NB4 (cell line): ENCODE data around the gene ASCC3.
"Not testable (repeated sequence)": the region's sequence is repeated elsewhere in the genome, so short reads cannot be mapped to it uniquely, and the experiment has no call there.

Experiments used
- DNase-seq: peaks from one replicate; pipeline ENCODE4 v3.0.0; 2010; ENCODE audit warnings: low read depth
- H3K4me3 ChIP-seq: one replicate; pipeline ENCODE4 v1.5.1; 2011; ENCODE audit warnings: mild to moderate bottlenecking, low read depth, low read length, moderate library complexity
- MYC ChIP-seq: IDR thresholded peaks from 2 replicates; pipeline ENCODE4 v1.6.1; 2011; ENCODE audit warnings: low read depth, low read length
- POLR2A ChIP-seq: IDR thresholded peaks from 2 replicates; pipeline ENCODE4 v1.6.1; 2011; ENCODE audit warnings: mild to moderate bottlenecking; ENCODE audit not compliant: insufficient read length; ENCODE audit errors: extremely low read depth
- TF ChIP-seq, protein P1 (sequence below): IDR thresholded peaks from one replicate; pipeline ENCODE4 v1.5.1; 2012; ENCODE audit warnings: low read depth, low read length
- TF ChIP-seq, protein P2 (sequence below): IDR thresholded peaks from 2 replicates; pipeline ENCODE4 v1.6.1; 2011; ENCODE audit warnings: low read depth, low read length

The ASCC3 gene

DNA sequence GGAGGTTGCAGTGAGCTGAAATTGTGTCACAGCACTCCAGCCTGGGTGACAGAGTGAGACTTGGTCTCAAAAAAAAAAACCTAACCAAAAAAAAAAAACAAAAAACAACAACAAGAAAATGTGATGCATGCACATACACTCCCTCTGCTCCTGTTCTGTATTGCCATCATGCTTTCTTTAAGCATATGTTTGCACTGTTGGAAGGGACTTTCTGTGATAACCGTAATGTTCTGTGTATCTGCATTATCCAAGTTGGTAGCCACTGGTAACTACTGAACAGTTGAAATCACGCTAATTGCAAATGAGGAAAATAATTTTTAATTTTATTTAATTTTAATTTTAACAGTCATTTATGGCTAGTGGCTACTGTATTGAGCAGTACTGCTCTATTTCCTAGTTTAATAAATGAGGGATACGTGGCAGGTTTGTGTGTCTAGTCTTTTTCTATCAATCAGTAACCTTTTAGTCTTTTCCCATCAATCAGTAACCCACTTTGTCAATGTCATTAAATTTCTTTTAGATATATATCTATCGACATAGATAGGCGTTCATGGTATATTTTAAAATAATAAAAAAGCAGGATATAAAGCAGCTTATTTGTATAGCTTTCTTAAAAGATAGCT, 135.6 kb downstream of the ASCC3 start:
- H3K4me3 ChIP-seq, result no peak overlapping the region
- no peak for DNase-seq
- TF ChIP-seq, protein P1, sequence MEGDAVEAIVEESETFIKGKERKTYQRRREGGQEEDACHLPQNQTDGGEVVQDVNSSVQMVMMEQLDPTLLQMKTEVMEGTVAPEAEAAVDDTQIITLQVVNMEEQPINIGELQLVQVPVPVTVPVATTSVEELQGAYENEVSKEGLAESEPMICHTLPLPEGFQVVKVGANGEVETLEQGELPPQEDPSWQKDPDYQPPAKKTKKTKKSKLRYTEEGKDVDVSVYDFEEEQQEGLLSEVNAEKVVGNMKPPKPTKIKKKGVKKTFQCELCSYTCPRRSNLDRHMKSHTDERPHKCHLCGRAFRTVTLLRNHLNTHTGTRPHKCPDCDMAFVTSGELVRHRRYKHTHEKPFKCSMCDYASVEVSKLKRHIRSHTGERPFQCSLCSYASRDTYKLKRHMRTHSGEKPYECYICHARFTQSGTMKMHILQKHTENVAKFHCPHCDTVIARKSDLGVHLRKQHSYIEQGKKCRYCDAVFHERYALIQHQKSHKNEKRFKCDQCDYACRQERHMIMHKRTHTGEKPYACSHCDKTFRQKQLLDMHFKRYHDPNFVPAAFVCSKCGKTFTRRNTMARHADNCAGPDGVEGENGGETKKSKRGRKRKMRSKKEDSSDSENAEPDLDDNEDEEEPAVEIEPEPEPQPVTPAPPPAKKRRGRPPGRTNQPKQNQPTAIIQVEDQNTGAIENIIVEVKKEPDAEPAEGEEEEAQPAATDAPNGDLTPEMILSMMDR, result no peak

DNA sequence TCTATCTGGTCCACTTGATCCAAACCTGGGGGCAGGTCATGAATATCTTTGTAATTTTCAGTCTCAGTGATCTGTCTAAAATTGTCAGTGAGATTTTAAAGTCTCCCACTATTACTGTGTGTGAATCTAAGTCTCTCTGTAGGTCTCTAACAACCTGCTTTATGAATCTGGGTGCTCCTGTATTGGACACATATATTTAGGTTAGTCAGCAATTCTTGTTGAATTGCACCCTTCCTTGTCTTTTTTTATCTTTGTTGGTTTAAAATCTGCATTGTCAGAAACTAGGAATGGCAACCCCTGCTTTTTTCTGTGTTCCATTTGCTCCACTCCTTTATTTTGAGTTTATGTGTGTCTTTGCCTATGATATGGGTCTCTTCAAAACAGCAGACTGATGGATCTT, 140.7 kb downstream of the ASCC3 start:
- no peak overlapping the region for H3K4me3 ChIP-seq
- DNase-seq, result no peak
- TF ChIP-seq, protein P2, sequence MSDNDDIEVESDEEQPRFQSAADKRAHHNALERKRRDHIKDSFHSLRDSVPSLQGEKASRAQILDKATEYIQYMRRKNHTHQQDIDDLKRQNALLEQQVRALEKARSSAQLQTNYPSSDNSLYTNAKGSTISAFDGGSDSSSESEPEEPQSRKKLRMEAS, result no peak
- no peak for TF ChIP-seq MYC
- TF ChIP-seq POLR2A, result no peak
- TF ChIP-seq, protein P1, result no peak

DNA sequence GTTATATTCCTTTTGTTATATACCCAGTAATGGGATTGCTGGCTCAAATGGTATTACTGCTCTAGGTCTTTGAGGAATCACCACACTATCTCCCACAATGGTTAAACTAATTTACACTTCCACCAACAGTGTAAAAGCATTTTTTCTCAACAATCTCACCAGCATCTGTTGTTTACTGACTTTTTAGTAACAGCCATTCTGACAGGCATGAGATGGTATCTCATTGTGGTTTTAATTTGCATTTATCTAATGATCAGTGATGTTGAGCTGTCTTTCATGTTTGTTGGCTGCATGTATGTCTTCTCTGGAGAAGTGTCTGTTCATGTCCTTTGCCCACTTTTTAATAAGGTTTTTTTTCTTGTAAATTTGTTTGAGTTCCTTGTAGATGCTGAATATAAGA, 143.4 kb downstream of the ASCC3 start:
- DNase-seq, H3K4me3 ChIP-seq: not testable (repeated sequence)

DNA sequence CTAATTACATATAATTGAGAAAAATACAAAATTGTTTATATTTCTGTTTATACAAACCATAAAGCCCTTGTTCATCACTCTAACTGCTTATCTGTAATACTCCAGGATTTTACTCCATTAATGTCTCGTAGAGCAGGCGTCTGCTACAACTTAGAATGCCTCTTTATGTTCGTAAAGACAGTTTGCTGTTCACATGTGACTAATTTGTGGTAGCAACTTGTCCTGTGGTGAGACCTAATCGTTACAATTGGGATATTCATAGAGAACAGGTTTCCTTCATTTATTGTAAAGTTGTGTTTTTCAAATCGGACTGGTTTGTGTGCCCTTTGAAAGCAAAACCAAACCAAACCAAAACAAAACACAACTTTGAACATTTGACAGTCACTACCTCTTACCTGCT, 149.7 kb downstream of the ASCC3 start:
- no peak for DNase-seq
- no peak overlapping the region for H3K4me3 ChIP-seq
- TF ChIP-seq, protein P1, result no peak
- TF ChIP-seq MYC, result no peak
- TF ChIP-seq, protein P2, result no peak
- no peak for TF ChIP-seq POLR2A

DNA sequence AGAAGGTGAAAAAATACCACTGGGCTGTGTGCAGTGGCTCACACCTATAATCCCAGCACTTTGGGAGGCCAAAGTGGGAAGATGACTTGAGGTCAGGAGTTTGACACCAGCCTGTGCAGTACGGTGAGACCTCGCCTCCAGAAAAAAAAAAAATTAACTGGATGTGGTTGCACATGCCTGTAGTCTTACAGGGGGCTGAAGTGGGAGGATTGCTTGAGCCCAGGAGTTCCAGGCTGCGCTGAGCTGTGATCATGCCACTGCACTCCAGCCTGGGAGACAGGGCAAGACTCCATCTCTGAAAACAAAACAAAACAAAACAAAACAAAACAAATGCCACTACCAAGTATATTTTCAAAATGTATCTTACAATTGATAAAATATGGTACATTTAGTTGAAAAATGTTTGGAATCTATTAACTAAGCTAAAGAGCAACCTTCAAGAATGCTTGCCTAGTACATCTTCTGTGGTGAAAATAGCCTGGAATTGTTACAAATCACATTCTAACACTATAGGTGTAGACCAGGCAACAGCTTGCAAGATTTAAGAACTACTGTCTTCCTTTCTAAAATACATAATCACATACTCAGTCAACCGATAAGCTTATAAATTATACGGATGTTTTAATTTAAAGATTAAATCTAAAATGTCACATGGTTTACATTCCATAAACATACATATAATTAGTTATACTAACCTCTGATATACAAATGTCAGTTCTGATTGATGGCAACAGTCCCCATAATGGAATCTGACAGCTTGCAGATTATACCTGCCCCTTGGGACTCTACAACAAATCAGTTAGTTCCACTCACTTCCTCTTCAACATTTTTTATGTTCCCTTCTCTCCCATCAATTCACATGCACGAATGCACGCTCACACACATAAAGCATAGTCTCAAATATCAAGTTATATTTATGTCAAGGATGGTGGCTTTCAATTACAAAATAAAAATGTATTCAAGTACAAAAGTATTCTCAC, 150.8 kb downstream of the ASCC3 start:
- DNase-seq, result peak; percentile 6
- H3K4me3 ChIP-seq, result no peak overlapping the region

DNA sequence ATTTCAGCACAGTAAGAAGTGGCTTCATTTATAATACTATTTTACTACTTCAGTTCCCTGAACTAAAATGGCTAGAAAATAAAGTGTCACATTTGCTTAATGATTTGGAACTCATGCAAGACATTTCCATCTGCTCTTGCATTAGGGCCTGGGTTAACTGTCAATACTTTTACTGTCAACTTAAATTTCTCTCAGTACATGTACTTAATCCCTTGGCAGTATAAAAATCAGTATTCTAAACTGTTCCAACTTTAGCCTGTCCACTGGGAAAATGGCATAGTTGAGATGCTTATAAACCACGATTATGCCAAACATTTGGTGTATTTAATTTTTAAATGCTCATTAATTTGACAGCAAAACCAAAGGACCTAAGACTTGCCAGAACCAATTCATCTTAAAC, 154.5 kb downstream of the ASCC3 start:
- H3K4me3 ChIP-seq, result no peak overlapping the region
- DNase-seq, result no peak
- TF ChIP-seq POLR2A (no peak), MYC (no peak)
- TF ChIP-seq, protein P2, result no peak
- TF ChIP-seq, protein P1, result no peak

More for the DNA sequence above, 150.8 kb downstream of the ASCC3 start:
- TF ChIP-seq, protein P1, result no peak
- TF ChIP-seq MYC (no peak), POLR2A (no peak)
- TF ChIP-seq, protein P2, result no peak
